GM18499 (cell line): ENCODE results near the gene LANCL2.

Experiments used
- ATAC-seq: cut with Tn5 transposase; IDR thresholded peaks from one replicate; pipeline ENCODE4 v1.9.1; 2021; ENCODE audit warnings: moderate number of reproducible peaks; ENCODE audit not compliant: insufficient read depth, unreplicated experiment

Gene LANCL2

DNA sequence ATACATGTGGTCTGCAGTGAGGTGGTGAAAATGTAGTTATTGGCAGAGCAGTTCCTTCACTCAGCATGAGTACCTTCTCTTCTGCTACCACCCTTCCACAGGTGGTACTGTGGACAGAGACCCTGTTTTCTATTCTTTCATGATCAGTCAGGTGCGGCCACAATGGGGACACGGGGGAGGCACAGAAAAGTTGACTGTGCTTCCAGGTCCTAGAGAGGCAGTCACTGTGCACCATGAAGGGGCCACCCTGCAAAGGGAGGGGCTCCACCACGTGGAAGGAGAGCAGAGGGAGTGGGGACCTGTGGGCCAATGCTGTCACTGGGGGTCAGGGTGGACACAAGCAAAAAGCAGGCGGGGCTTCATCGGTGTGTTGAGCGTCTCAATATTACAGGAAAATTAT is 3.6 kb upstream of the LANCL2 start:
- no peak for ATAC-seq

DNA sequence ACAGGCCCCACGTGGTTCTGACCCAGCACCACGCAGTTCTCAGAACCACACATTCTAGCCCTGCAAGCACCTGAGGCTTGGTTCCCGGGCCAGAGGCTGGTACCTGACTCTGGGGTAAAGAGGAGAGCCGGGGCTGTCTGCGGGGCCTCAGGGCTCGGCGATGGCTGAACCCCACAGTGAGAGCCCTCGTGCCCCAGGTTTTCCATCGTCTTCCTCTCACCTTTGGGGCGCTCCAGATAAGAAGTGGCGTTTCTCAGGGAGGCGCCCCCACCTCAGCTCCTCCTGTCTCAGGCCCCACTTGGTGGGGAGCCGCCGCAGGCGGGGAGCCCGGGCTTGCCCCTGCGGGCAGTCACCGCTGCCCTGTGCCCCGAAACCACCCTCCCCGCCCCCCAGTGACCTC is 2.2 kb upstream of the LANCL2 start:
- ATAC-seq, result no peak

DNA sequence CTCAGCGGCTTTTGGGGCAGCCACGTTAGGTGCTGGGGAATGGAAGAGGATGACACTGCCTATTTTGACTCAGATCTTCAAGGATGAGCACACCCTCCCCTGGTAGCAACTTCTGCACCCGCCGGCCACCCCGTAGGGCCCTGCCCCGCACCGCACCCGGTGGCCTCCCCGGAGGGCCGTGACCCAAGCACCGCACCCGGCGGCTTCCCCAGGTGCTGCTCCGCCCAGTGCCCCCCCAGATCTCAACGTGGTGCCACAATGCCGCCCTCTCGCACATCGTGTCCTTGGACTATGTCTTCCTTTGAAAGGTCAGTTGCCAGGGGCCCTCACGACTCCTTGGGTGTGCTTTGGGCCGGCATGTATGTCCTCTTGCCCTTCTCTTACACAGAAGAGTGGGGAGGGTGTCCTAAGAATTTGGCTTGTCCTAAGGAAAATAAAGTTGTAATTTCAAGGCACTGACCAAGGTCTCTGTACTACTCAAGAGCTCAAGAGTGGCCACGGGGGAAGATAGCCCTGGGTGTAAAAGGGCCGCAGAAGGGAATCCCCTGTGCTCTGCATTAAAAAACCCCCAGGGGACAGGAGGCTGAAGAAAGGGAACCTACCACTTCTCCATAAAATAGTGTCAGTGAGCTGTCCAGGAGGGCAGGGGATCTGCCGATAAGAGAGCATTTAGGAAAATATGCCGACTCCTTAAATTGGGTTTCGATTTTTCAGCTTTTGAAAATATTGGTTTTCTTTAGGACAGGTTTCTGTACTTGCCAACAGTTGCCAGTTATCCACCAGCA is 1.6 kb upstream of the LANCL2 start:
- ATAC-seq, result no peak

DNA sequence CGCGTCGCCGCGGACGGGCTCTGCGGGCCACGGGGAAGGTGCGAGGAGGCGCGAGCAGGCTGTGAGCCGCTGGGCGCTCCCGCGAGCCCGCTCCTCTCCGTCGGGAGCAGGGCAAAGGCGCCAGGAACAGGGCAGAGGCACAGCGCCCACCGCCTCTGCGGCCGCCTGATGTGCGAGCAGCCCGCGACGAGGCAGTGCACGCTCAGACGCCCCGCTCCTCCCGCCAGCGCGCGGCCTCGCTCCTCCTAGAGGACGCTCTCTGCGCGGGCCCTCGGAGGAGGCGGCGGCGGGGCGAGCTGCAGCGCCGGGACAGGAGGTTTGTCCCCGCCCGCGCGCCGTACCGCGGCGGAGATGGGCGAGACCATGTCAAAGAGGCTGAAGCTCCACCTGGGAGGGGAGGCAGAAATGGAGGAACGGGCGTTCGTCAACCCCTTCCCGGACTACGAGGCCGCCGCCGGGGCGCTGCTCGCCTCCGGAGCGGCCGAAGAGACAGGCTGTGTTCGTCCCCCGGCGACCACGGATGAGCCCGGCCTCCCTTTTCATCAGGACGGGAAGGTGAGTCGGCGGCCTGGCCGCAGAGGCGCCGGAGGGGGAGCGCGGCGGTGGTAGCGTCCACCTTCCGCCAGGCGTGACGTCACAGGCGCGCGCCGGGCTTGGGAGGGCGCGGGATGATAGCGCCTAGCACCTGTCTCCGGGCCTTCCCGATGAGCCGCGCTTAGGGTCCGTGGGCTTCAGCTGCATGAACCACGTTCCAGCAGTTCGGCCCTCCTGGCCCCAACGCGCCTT is 731 bp downstream of the LANCL2 start:
- peak; percentile 68 for ATAC-seq

DNA sequence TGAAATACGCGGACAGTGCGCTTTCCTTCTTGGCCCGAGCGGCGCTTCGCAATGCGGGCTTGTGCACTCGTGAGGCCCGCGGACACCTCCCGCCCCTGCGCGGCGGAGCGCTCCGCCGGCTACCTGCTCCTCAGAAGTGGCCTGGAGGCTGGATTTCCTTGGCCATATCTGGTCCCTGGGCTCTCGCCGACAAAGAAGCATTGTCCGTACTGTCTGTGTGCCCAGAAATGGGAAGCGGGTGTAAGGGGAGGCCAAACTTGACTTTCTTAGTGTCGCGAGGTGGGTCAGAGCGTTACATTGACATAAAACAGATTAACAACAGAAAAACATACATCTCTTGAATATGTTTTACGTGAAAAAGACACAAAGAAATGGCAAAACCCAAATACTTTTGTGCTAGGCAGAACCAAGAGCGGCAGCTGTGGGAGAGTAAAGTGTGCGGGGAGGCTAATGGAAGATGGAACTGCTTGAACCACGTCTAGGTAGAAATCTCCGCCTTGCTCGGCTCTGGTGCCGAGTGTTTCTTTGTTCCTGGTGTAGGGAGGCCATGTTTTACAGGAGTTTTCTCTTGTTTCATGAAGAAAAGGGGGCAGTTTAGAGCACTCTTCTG is 1.4 kb downstream of the LANCL2 start:
- peak; percentile 3 for ATAC-seq

DNA sequence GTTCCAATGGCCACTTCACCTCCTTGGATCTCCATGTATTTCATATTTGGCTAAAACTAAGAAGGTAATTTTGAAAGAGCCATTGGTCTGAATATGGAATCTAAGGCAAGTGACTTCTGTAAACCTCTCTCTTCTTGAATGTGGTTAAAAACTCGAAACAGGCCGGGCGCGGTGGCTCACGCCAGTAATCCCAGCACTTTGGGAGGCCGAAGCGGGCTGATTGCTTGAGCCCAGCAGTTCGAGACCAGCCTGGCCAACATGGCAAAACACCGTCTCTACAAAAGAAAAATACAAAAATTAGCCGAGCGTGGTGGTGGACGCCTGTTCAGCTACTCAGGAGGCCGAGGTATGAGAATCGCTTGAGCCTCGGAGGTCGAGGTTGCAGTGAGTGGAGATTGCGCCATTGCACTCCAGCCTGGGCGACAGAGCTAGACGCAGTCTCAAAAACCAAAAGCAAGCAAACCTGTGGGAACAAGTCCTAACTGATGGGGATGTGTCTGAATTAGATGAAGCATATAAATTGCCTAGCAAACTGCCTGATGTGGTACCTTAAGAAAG is 2.2 kb downstream of the LANCL2 start:
- no peak for ATAC-seq

DNA sequence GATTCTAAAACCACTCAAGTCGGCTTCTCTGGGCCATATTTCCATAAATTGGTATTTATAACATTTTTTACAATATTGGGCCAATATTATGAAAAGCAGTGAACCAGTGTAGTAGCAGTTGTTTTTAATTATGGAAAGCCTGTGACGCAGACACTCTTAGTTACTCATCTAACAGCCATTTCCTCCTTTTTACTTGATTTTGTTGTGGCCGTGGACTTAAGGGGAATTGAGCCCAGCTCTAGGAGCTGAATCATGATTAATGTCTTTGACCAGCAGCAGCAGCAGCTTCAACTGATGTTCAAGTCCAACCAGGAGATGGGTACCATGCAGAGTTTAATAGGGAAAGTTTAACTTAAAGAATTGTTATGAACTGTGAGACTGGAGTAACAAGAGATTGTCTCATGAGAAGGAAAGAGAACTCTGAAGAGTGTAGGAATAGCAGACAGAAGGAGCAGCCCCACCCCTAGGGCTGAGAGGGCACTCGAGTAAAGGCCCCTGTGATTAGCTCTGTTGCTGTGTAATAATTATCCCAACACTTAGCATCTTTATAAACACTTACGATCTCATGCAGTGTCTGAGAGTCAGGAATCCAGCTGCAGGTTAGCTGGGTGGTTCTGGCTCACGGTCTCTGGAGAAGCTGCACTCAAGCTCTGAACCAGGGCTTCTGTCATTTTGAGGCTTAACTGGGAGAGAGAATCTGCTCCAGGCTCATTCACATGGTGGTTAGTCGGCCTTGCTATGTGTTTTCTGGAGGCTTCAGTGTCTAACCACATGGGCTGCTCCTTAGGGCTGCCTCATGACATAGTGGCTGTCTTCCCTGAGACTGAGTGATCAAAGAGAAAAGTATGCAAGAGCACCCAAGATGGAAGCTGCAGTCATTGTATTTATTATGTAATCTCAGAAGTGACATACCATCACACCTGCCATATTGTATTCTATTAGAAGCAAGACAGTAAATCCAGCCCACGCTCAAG is 4.6 kb downstream of the LANCL2 start:
- ATAC-seq, result no peak

DNA sequence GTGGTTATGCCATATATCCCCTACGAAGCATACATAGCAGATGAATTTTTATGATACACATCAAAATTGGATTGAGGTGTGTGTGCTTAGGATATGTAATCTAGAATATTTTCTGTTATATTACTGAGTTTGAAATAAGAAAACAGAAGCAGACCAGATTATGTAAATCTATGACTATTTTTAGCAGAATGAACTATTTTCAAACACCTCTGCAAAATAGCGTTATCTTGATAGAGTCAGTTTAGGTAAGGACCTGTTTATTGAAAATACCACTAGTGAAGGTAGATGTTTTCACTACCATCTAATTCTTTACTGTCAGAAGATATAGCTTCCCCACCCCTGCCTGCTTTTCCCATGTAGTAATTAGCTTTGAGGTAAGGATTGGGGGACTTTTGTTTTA is 9.1 kb downstream of the LANCL2 start:
- no peak for ATAC-seq

DNA sequence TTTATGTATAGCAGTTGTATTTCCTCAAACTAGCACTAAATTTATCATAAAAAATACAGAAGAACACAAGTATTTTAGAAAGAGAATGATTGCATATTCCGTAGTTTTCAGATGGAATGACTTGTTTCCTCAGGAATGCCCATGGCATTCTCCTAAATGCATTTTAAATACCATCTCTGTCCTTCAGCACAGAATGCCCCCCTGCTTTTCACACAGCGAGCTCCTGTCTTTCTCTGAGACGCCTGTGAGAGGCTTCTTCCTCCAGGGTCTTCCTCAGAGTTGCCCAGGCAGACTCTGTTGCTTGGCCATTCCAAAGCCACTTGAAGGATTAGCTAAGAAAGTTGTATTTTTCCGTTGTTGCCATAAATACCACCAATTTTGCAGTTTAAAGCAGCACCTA is 10.1 kb downstream of the LANCL2 start:
- no peak for ATAC-seq

DNA sequence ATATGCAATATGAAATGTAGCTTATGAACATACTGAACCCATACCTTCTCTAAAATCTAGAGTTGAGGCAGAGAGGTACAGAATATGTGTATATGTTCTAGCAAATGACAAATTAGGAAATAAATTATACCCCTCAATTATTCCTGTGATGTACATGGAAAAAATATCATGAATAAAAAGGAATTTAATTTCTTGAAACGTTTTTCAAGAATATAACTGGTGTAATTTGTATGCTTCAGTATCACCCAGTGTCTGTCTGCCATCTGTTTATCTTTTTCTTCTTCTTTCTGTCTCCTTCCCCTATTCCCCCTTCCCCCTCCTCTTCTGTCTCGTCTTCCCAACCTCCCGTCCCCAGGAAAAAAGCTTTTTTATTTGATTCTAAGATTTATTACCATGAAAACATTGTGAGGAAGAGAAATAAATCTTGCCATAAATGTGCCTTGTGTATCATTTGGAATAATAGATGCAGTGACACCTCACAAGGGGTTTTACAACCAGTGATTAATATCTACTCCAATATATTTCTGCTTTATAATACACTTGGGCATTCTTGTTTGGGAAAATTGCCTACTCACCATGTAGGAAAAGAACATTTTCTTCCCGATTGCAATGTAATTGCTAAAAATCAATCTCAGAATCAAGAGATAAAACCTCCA is 12.2 kb downstream of the LANCL2 start:
- ATAC-seq, result no peak

DNA sequence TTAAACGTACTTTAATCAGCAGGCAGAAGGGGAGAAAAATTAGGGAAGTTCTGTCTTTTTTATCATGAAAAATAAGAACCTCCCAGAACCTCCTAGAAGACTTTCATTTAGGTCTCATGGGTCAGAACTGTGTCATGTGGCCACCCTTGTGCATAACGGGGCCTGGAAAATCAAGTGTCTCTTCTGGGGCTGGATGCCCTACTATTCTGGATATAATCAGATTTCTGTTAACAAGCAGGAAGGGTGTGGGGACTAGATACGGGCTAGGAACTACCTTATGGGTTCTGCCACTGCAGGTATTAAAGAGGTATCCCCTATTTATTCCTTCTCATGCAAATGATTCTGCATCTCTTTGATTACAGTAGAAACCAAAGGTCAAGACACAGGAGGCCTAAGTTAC is 14.1 kb downstream of the LANCL2 start:
- ATAC-seq, result no peak

DNA sequence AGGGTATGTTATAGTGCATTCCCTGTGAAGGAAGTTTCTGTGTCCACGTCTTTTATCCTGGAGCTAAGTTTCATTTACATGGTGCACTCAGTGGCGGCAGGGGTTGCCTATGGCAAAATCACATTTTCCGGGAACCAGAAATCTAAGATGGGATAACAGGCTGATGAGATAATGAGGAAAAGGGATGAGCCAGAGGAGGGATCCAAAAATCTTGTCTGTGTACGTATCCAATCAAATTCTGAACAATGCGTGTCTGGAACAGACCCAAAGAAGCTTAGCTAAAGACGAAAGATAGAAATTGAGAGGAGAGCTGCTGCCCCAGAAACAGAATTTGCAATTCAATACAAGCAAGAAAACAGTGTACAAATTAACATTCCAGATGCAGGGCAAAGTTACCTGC is 16.1 kb downstream of the LANCL2 start:
- no peak for ATAC-seq

DNA sequence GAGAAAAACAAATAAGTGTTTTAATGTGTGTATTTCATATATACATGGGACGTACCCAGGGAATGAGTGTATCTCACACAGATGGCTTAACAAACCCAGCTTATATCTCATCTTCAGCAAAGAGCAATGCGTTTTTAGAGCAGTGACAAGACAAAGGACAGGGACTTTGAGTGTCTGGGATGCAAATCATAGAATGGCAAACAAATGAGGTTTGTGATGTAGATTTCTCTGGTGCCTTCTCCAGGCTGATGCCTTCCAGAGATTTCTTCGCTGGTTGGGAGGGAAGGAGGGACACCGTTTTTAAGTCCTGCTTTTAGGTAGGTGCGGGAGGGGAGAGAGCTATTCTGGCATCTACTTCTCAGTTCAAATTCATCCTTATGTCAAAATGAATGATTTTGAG is 16.6 kb downstream of the LANCL2 start:
- ATAC-seq, result no peak

DNA sequence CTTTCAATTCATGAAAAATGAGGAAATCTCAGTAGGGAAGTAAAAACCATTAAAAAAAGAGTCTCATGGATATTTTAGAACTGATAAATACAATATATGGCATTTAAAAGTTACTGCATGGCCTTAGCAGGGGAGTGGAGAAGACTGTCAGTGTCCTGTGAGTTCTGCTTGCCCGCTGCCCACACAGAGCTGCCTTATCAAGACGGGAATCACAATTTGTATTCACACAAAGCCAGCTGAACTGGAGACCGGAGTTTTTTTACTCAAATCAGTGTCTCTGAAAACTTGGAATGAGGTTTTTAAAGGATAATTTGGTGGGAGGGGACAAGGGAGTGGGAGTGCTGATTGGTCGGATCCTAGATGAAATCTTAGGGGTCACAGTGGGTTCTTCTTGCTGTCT is 17.1 kb downstream of the LANCL2 start:
- ATAC-seq, result no peak

DNA sequence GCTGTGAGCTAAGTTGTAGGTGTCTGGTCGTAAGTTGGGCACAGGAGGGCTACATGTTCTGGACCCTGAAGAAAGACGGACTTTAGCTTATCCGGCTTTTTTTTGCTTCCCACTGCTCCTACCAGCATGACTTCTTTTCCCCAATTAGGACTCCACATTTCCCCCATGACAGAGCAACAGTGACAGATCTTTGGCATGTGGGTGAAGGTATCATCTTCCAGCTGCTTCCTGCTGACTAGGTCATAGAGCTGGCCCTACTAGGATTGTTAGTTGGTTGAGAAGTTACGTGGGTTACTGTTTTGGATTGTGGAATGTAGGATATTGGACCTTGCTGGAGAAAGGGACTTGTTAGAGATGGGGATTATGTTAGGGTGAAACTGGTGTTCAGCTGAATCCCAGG is 21.4 kb downstream of the LANCL2 start:
- ATAC-seq, result no peak

DNA sequence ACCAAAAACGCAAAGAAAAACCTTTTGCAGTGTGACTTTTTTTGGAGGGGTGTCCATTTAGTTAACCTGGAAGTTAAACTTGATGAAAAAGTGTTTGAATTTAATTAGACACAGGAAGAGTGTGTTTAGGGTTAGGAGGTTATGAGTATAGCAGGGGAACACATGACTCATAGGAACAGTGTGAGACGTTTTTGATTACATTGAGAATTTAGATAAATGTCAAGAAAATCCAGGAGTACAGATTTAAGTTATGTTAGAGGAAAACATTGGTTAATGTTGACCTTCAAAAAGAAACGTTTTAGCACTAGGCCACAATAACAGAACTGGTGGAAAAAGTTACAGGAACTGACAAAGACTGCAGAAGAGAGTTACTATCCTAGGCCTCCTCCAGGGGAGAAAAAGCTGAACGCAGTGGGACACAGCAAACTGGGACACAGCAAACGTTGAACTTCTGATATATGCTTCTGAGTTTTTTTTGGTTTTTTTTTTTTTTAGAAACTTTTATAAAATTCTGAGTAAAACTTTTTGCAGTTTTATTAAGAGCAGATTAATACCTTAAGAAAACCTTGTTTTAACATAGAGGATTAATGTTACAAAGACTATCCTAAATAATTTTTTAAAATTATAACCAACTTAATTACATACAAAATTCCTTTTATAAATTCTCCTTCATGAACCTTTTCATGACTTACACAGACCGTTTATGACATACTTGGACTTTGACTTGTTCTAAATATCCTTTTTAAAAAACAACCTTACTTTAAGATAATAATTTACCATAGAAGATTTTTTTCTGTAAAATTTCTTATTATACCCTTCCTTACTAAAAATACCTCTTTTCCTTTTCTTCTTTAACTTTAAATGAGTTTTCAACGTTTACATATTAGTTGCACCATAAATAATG is 22.2 kb downstream of the LANCL2 start:
- ATAC-seq, result no peak

DNA sequence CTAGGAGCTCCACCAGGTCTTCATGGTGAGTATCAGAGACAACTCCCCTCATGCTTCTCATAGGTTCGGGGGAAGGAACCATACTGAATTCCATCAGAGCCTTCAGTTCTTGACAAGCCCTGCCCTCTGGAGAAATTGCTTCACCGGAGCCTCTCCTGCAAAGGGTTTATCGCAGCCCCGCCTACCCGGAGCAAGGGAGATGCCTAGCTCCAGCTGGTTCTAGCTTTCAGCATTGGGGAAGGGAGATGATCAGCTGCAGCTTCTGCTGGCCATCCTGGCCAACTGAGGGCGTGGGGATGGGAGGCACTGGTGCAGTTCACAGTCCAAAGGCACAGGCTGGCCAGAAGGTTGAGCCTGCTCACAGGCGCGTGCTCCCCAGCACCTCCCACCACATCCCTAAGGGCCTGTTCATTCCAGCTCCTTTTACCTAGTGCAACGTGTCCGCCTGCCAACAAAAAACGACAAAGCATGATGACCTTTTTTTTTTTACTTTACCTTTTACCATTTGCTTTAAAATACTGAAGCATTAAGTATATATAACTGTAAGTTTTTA is 31.2 kb downstream of the LANCL2 start:
- ATAC-seq, result no peak

DNA sequence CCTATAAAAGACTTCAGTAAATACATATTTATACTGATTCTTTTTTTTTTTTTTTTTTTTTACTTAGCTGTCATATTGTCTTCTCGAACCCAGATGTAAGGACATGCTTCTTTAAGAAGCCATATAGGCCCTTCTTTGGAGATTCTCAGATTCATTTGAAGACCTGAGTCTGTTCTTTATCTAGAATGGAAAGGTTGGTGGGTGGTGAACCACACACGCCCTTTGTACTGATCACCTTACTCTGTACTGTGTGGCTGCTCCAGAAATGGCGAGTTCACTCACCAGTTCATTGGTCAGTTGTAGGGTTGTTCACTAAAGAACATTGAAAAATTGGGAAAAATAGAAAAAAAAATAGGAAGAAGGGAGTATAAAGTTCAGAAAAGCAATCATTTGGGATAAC is 32.5 kb downstream of the LANCL2 start:
- no peak for ATAC-seq
